ENCODE data around the gene PSME3IP1.

The PSME3IP1 gene

DNA sequence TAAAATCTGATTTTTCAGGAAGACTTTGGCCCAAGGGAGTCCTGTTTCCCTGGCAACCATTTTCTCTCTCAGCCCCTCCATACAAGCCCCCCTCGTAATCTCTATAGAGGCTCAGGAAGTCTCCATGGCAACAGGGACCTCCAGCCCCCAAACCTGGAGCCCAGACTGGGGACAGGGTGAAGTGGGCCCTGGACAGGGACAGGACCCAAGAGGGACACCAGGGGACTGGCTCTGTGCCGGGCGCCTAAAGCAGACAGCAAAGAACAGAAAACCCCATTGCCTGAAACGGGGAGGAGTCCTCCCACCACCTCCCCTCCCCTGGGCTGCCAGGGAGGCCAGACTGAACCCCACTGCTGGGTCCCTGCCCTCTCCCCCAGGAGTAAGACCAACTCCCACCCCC, 52.8 kb downstream of the PSME3IP1 start:
- H3K27me3 ChIP-seq (ENCODE audit: insufficient read depth, low read length) = no peaks in the 10 kb centered on the region
- peaks cover 19% of the 10 kb centered on the region for H3K4me1 ChIP-seq (ENCODE audit: insufficient read depth, low read length, severe bottlenecking)
- H3K27ac ChIP-seq (ENCODE audit: low read depth, low read length, poor library complexity, severe bottlenecking) = no peak overlapping the region
- H3K9me2 ChIP-seq (ENCODE audit: low read depth, low read length) = no peaks in the 10 kb centered on the region
- H3K9ac ChIP-seq (ENCODE audit: low read length) = no peak overlapping the region
- no peaks in the 10 kb centered on the region for H3K9me3 ChIP-seq (ENCODE audit: low read length)
- no peaks in the 10 kb centered on the region for H3F3A ChIP-seq (ENCODE audit: insufficient read depth, low read length)
- no peak overlapping the region for H2AFZ ChIP-seq (ENCODE audit: low read length)
- H4K20me1 ChIP-seq (ENCODE audit: insufficient read depth, low read length) = no peaks in the 10 kb centered on the region
- TF ChIP-seq CTCF (IDR thresholded peaks at IDR 0.05; ENCODE audit: low read length) = no peak
- TF ChIP-seq EZH2 (IDR thresholded peaks at IDR 0.05; ENCODE audit: borderline replicate concordance, low read length) = no peak
- no peak overlapping the region for H3K4me2 ChIP-seq (ENCODE audit: low read length)
- H3K36me3 ChIP-seq (ENCODE audit: insufficient read depth, low read length) = no peaks in the 10 kb centered on the region
- no peaks in the 10 kb centered on the region for H3K79me2 ChIP-seq (ENCODE audit: insufficient read depth, low read length)
- no peak overlapping the region for H3K4me3 ChIP-seq (ENCODE audit: low read depth, low read length, poor library complexity, severe bottlenecking)

DNA sequence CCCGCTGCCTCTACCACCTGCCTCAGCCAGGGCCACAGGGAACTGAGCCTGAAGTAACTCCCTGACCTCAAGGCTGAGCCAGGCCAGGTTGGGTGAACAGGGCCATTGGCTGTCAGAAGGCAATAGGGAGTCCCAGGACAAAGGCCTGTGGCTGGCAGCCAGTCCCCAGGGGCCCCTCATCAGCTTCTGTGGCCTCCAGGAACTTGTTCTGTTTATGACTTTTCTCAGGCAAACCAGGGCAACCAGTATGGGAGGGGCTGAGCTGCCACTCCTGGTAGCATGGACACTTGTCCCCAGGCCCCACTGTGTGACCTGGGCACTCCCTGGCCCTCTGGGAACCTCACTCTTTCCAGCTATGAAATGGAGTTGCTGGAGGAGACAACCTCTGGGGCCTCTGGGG, 53.4 kb downstream of the PSME3IP1 start:
- Histone ChIP-seq H3K27me3 (ENCODE audit: insufficient read depth, low read length) (no peaks in the 10 kb centered on the region), H3F3A (ENCODE audit: insufficient read depth, low read length) (no peaks in the 10 kb centered on the region), H3K9me2 (ENCODE audit: low read depth, low read length) (no peaks in the 10 kb centered on the region), H2AFZ (ENCODE audit: low read length) (no peak overlapping the region), H3K4me3 (ENCODE audit: low read depth, low read length, poor library complexity, severe bottlenecking) (no peak overlapping the region), H3K27ac (ENCODE audit: low read depth, low read length, poor library complexity, severe bottlenecking) (no peak overlapping the region), H3K79me2 (ENCODE audit: insufficient read depth, low read length) (no peaks in the 10 kb centered on the region), H3K4me2 (ENCODE audit: low read length) (no peak overlapping the region), H3K9me3 (ENCODE audit: low read length) (no peaks in the 10 kb centered on the region), H3K9ac (ENCODE audit: low read length) (no peak overlapping the region), H4K20me1 (ENCODE audit: insufficient read depth, low read length) (no peaks in the 10 kb centered on the region), H3K4me1 (ENCODE audit: insufficient read depth, low read length, severe bottlenecking) (peaks cover 19% of the 10 kb centered on the region), H3K36me3 (ENCODE audit: insufficient read depth, low read length) (no peaks in the 10 kb centered on the region)
- TF ChIP-seq EZH2 (IDR thresholded peaks at IDR 0.05; ENCODE audit: borderline replicate concordance, low read length) (no peak), CTCF (IDR thresholded peaks at IDR 0.05; ENCODE audit: low read length) (no peak)

GRCh38 chr16:57131351-57131970, 54.4 kb downstream of the PSME3IP1 start:
- H2AFZ ChIP-seq (ENCODE audit: low read length) = no peak overlapping the region
- TF ChIP-seq EZH2 (IDR thresholded peaks at IDR 0.05; ENCODE audit: borderline replicate concordance, low read length) (no peak), CTCF (IDR thresholded peaks at IDR 0.05; ENCODE audit: low read length) (no peak)
- H3K27me3 ChIP-seq (ENCODE audit: insufficient read depth, low read length) = no peaks in the 10 kb centered on the region
- H3K36me3 ChIP-seq (ENCODE audit: insufficient read depth, low read length) = no peaks in the 10 kb centered on the region
- H3K4me1 ChIP-seq (ENCODE audit: insufficient read depth, low read length, severe bottlenecking) = peaks cover 13% of the 10 kb centered on the region
- no peaks in the 10 kb centered on the region for H3K9me3 ChIP-seq (ENCODE audit: low read length)
- H3K9me2 ChIP-seq (ENCODE audit: low read depth, low read length) = no peaks in the 10 kb centered on the region
- no peak overlapping the region for H3K27ac ChIP-seq (ENCODE audit: low read depth, low read length, poor library complexity, severe bottlenecking)
- no peaks in the 10 kb centered on the region for H3K79me2 ChIP-seq (ENCODE audit: insufficient read depth, low read length)
- H3F3A ChIP-seq (ENCODE audit: insufficient read depth, low read length) = no peaks in the 10 kb centered on the region
- H3K4me2 ChIP-seq (ENCODE audit: low read length) = no peak overlapping the region
- no peaks in the 10 kb centered on the region for H4K20me1 ChIP-seq (ENCODE audit: insufficient read depth, low read length)
- no peak overlapping the region for H3K9ac ChIP-seq (ENCODE audit: low read length)
- H3K4me3 ChIP-seq (ENCODE audit: low read depth, low read length, poor library complexity, severe bottlenecking) = no peak overlapping the region

Data from OCI-LY1 (cell line).